Head of caudate nucleus (tissue), 42 donors: Measurements from ENCODE around the gene MGRN1.
"Not testable (repeated sequence)": the region's sequence is repeated elsewhere in the genome, so short reads cannot be mapped to it uniquely, and the experiment has no call there.

Experiments used
- DNase-seq, 42 donors: peaks; one replicate each; pipeline versions ENCODE4 v3.0.0 to v3.0.0-alpha.2; 2020 to 2021; ENCODE audit warnings: mixed read lengths in 7 of 42
- intact Hi-C: fragments of 100-400 bp; cut with DNase I; formaldehyde crosslinking; loops from one replicate; pipeline ENCODE4 v1.15.0; 2022

Gene MGRN1

DNA sequence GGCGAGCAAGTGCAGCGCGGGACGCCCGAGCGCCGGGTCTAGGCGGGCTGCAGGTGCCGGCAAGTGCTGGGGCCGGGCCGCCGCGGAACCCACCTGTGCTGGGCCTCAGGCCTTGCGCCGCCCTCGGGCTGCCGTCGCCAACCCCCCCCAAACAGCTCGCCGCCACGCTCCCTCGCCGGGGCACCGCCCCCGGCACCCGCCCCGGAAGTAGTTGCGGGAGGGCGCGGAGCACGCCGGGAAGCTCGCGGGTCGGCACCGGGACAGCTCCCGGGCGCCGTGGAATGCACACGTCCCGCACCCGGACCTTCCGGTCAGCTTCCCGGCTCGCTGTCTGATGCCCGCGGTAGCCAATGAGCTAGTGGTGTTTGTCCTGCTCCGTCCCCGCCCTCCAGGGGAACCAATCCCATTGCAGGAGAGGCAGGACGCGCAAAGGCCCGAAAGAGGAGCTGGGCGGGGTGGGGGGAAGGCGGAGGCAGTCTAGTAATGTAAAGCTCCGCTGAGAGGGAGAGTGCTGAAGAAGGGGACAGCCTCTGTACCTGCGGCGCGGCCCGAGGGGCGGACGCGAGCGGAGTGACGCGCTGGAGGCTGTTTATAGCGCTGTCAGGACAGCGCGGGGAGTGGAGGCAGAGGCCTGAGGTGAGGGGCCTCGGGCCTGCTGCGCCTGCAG lies 109.6 kb downstream of the MGRN1 start, which contains the start of the genes ANKS3 and DNAAF8:
Gene ANKS3 (minus strand): TSS at position 209 of the 667 bp plus-strand sequence. CDS start 4,122 bp downstream, outside the sequence.
Gene DNAAF8 (plus strand): TSS at position 475 of the 667 bp plus-strand sequence. CDS start 1,978 bp downstream, outside the sequence.
- peak; percentile 90 to 98 (median 96) for DNase-seq
- intact Hi-C loops: loop anchor here (10.0 kb wide), 1 partner anchor 111 kb away; the partner anchor contains the start of genes GLYR1 and UBN1

- intact Hi-C loops: loop anchor here (10.0 kb wide), 1 partner anchor 110 kb away; the partner anchor contains the start of genes GLYR1 and UBN1
- DNase-seq: peak; percentile 75 to 94 (median 89)
Observed at GRCh38 chr16:4734730-4735535, 110.3 kb downstream of the MGRN1 start.

DNA sequence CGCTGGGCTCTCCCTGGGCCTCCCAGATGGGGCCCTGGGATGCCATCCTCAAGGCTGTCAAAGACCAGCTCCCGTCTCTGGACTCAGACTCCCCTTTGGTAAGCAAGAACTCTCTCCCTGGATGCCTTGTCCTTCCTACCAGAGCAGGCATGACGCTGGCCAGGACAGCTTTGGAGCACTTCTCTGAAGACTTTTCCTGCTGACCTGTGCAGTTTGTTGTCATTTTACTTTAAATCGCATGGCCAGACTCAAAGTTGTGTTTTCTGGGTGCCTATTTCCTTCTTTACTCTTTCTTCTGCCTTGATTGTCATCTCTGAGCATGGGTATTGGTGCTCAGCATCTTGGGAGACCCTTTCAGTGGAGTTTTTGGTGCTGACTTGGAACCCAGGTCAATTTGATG lies 111.9 kb downstream of the MGRN1 start:
- intact Hi-C loops: loop anchor here (10.0 kb wide), 1 partner anchor 108 kb away; the partner anchor contains the start of genes GLYR1 and UBN1

DNA sequence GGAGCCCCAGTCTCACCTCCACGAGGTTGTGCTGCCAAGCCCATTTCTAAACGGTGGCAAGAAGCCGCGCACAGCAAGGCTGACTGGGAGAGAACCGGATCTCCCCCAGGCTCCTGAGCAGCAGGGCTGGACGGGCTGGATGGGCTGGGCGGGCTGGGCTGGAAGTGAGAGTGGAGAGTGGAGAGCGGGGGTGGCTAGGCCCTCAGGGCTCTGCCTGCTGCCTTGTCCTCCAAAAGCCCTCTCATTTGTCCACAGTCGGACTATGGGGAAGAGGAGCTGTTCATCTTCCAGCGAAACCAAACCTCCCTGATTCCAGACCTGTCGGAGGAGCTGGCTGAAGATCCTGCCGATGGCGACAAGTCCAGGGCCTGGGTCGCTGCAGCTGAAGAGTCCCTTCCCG lies 112.9 kb downstream of the MGRN1 start:
- intact Hi-C loops: loop anchor here (10.0 kb wide), 1 partner anchor 107 kb away; the partner anchor contains the start of genes GLYR1 and UBN1
- no peak for DNase-seq

More for the DNA sequence above, 111.9 kb downstream of the MGRN1 start:
- no peak for DNase-seq

DNA sequence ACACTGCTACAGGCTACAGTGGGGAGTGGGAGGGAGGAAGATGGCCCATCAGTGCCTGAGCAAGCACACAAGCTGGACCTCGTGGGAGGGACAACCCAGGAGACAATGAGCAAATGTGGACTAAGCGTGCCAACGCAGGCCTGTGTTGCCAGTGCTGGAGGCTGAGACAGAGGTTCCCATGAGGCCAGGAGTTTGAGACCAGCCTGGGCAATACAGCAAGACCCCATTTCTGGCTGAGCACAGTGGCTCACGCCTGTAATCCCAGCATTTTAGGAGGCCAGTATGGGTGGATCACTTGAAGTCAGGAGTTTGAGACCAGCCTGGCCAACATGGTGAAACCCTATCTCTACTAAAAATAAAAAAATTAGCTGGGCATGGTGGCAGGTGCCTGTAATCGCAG lies 113.7 kb downstream of the MGRN1 start:
- not testable (repeated sequence) for DNase-seq
- intact Hi-C loops: loop anchor here (10.0 kb wide), 1 partner anchor 106 kb away; the partner anchor contains the start of genes GLYR1 and UBN1
